GM23338 (cell line): Measurements from ENCODE around the gene CMIP. TPM values are rescaled to one million over a fixed set of nuclear protein-coding genes. Genes with fewer than 3 reads are reported as not detected.

Source experiments
- ATAC-seq: fragments of 200-7000 bp; cut with Tn5 transposase; 3 replicates; pipeline ENCODE4 v1.9.1; 2020
- DNase-seq: peaks from one replicate; pipeline ENCODE4 v3.0.0-alpha.2; 2015; ENCODE audit warnings: low spot score
- H2AFZ ChIP-seq: fragments of 200-600 bp; sonication (generic); 2 replicates; pipeline ENCODE4 v1.8.0; 2016; ENCODE audit warnings: antibody characterized with exemption, mild to moderate bottlenecking, moderate library complexity
- H3F3A ChIP-seq: fragments of 200-600 bp; sonication (generic); replicated peaks from 2 replicates; pipeline ENCODE4 v1.8.0; 2017; ENCODE audit warnings: antibody characterized with exemption, mixed run types, low read depth
- H3K27ac ChIP-seq: fragments of 200-600 bp; sonication (generic); 2 replicates; pipeline ENCODE4 v1.6.1; 2016; ENCODE audit warnings: low read depth
- H3K27me3 ChIP-seq: fragments of 200-600 bp; sonication (generic); 2 replicates; pipeline ENCODE4 v1.8.0; 2016; ENCODE audit warnings: mild to moderate bottlenecking, mixed run types, moderate library complexity; ENCODE audit not compliant: insufficient read depth
- H3K36me3 ChIP-seq: fragments of 200-600 bp; sonication (generic); 2 replicates; pipeline ENCODE4 v1.8.0; 2016; ENCODE audit warnings: mild to moderate bottlenecking; ENCODE audit not compliant: insufficient read depth
- H3K4me1 ChIP-seq: fragments of 200-600 bp; sonication (generic); 2 replicates; pipeline ENCODE4 v1.8.0; 2016; ENCODE audit warnings: mild to moderate bottlenecking, moderate library complexity; ENCODE audit not compliant: insufficient read depth
- H3K4me2 ChIP-seq: fragments of 200-600 bp; sonication (generic); 2 replicates; pipeline ENCODE4 v1.7.1; 2017; ENCODE audit warnings: mixed run types
- H3K4me3 ChIP-seq: fragments of 200-600 bp; sonication (generic); 2 replicates; pipeline ENCODE4 v1.6.1; 2016; ENCODE audit warnings: mixed run types
- H3K79me2 ChIP-seq: fragments of 200-600 bp; sonication (generic); replicated peaks from 2 replicates; pipeline ENCODE4 v1.8.0; 2017; ENCODE audit warnings: mild to moderate bottlenecking; ENCODE audit not compliant: insufficient read depth
- H3K9me2 ChIP-seq: fragments of 200-600 bp; sonication (generic); 2 replicates; pipeline ENCODE4 v1.8.0; 2017; ENCODE audit not compliant: insufficient read depth
- H4K20me1 ChIP-seq: fragments of 200-600 bp; sonication (generic); replicated peaks from 2 replicates; pipeline ENCODE4 v1.8.0; 2017; ENCODE audit warnings: mild to moderate bottlenecking; ENCODE audit not compliant: insufficient read depth
- H3K27ac Mint-ChIP-seq: 2 replicates; pipeline ENCODE4 v1.8.0; 2020; ENCODE audit warnings: inconsistent platforms, mild to moderate bottlenecking, moderate library complexity, mixed read lengths
- H3K27me3 Mint-ChIP-seq: 3 replicates; pipeline ENCODE4 v1.8.0; 2022; ENCODE audit warnings: low read depth, mild to moderate bottlenecking, moderate library complexity, mixed read lengths, inconsistent platforms; ENCODE audit not compliant: insufficient read depth, poor library complexity
- H3K36me3 Mint-ChIP-seq: 3 replicates; pipeline ENCODE4 v1.8.0; 2021; ENCODE audit warnings: low read depth, mild to moderate bottlenecking, inconsistent platforms, moderate library complexity, mixed read lengths
- H3K4me1 Mint-ChIP-seq: 3 replicates; pipeline ENCODE4 v1.8.0; 2020; ENCODE audit warnings: mild to moderate bottlenecking, inconsistent platforms, mixed read lengths
- H3K4me3 Mint-ChIP-seq: 3 replicates; pipeline ENCODE4 v1.8.0; 2021; ENCODE audit warnings: moderate library complexity, mild to moderate bottlenecking, inconsistent platforms, mixed read lengths
- H3K9me3 Mint-ChIP-seq: 3 replicates; pipeline ENCODE4 v1.8.0; 2020; ENCODE audit warnings: moderate library complexity, mild to moderate bottlenecking, inconsistent platforms, mixed read lengths
- CREB1 ChIP-seq: fragments of 250-450 bp; sonication (Bioruptor Pico); IDR thresholded peaks from 2 replicates; pipeline ENCODE4 v1.5.0; 2020; ENCODE audit warnings: low read depth, mild to moderate bottlenecking, moderate library complexity
- CTCF ChIP-seq, 2 experiments: fragments of 200-600 bp in 1 of 2; sonication (generic) in 1 of 2; conservative IDR thresholded peaks; 2 replicates each; pipeline versions ENCODE4 v1.5.1 to v1.6.1; 2016 to 2017; ENCODE audit warnings: antibody characterized with exemption in 2 of 2, low read depth in 2 of 2, mild to moderate bottlenecking in 2 of 2, moderate library complexity in 1 of 2
- ETS1 ChIP-seq: IDR thresholded peaks from 2 replicates; pipeline ENCODE4 v1.6.1; 2016; ENCODE audit warnings: antibody characterized with exemption
- EZH2phosphoT487 ChIP-seq: fragments of 200-600 bp; sonication (generic); IDR thresholded peaks from one replicate; pipeline ENCODE4 v1.8.1; 2018; ENCODE audit warnings: antibody characterized with exemption; ENCODE audit not compliant: unreplicated experiment
- JUNB ChIP-seq: IDR thresholded peaks from one replicate; pipeline ENCODE4 v1.6.1; 2016; ENCODE audit warnings: antibody characterized with exemption; ENCODE audit not compliant: unreplicated experiment
- NANOG ChIP-seq: IDR thresholded peaks from 2 replicates; pipeline ENCODE4 v1.6.1; 2016; ENCODE audit warnings: antibody characterized with exemption, borderline replicate concordance
- STAT1 ChIP-seq: IDR thresholded peaks from one replicate; pipeline ENCODE4 v1.6.1; 2016; ENCODE audit warnings: antibody characterized with exemption; ENCODE audit not compliant: unreplicated experiment
- ZNF114 ChIP-seq: fragments of 250-450 bp; sonication (Bioruptor Pico); IDR thresholded peaks from 2 replicates; pipeline ENCODE4 v1.5.0; 2020; ENCODE audit warnings: mild to moderate bottlenecking, moderate library complexity
- ZNF331 ChIP-seq: fragments of 250-450 bp; sonication (Bioruptor Pico); IDR thresholded peaks from 2 replicates; pipeline ENCODE4 v1.5.0; 2020; ENCODE audit warnings: low read depth, mild to moderate bottlenecking, moderate library complexity
- polyA plus RNA-seq: library from polyadenylated mRNA; unstranded; fragments of >200 nt; fragmentation: Nextera tagmentation; extraction: Ambion mirVana; gene quantifications from 2 replicates; pipeline ENCODE4 v1.2.1, GENCODE V29; 2016
- total RNA-seq: library from RNA; depleted of rRNA; stranded (reverse); fragments of >200 nt; shearing (Covaris generic); gene quantifications from 2 replicates; pipeline ENCODE4 v1.2.3, GENCODE V29; 2014
- TF ChIP-seq, protein P1 (sequence below): fragments of 250-450 bp; sonication (Bioruptor Pico); IDR thresholded peaks from 2 replicates; pipeline ENCODE4 v1.5.0; 2020; ENCODE audit warnings: mild to moderate bottlenecking, moderate library complexity
- TF ChIP-seq, protein P2 (sequence below): IDR thresholded peaks from one replicate; pipeline ENCODE4 v1.6.1; 2018; ENCODE audit warnings: antibody characterized with exemption; ENCODE audit not compliant: unreplicated experiment

The CMIP gene
- total and polyA plus RNA-seq, 2 experiments from 2014 or later: 9.5 to 62.3 TPM

DNA sequence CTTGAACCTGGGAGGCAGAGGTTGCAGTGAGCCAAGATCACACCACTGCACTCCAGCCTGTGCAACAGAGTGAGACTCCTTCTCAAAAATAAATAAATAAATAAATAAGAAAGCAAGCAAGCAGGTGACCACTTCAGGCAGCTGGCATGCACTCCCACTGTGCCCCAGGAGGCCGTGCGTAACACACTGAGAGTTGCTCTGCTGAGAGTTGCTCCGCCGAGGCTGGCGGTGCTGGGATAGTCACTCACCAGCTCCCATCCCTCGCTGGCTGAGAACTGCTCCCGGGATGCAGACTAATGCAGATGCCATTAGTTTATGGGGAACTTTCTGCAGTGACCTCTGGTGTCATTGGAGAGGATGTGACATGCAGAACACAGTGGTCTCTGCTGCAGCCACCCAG, 228.8 kb downstream of the CMIP start (continued):
- TF ChIP-seq ZNF114 (CRISPR knock-in tag) (no peak), CTCF (conservative IDR thresholded peaks at IDR 0.05; ENCODE audit: low read depth in 2 of 2) (0 out of 4 replicates have a peak, but pooled peaks of 1 of the 2 experiments have one; percentile 5), ETS1 (no peak), ZNF331 (CRISPR knock-in tag) (no peak)

- no peak overlapping the region for H3K27ac ChIP-seq
- DNase-seq (no peak), ATAC-seq (peak; percentile 67)
- no peak overlapping the region for H3K4me3 ChIP-seq
- H3K4me1 Mint-ChIP-seq: peaks cover 5% of the 10 kb centered on the region
- H3K9me3 Mint-ChIP-seq: no peaks in the 10 kb centered on the region
- no peaks in the 10 kb centered on the region for H3K9me2 ChIP-seq
- peaks cover 31% of the 10 kb centered on the region for H3K36me3 Mint-ChIP-seq
- H3K27ac Mint-ChIP-seq: no peak overlapping the region
- no peaks in the 10 kb centered on the region for H3K27me3 ChIP-seq
- no peaks in the 10 kb centered on the region for H3F3A ChIP-seq
- no peaks in the 10 kb centered on the region; the same call in none of the 2 replicates for H4K20me1 ChIP-seq
- H3K4me3 Mint-ChIP-seq: no peak overlapping the region
- no peak overlapping the region for H2AFZ ChIP-seq
- H3K36me3 ChIP-seq: no peaks in the 10 kb centered on the region; the same call in none of the 2 replicates
- peaks cover 13% of the 10 kb centered on the region for H3K27me3 Mint-ChIP-seq
- H3K79me2 ChIP-seq: no peaks in the 10 kb centered on the region
- no peak overlapping the region for H3K4me2 ChIP-seq
- no peaks in the 10 kb centered on the region for H3K4me1 ChIP-seq
- TF ChIP-seq, protein P1, sequence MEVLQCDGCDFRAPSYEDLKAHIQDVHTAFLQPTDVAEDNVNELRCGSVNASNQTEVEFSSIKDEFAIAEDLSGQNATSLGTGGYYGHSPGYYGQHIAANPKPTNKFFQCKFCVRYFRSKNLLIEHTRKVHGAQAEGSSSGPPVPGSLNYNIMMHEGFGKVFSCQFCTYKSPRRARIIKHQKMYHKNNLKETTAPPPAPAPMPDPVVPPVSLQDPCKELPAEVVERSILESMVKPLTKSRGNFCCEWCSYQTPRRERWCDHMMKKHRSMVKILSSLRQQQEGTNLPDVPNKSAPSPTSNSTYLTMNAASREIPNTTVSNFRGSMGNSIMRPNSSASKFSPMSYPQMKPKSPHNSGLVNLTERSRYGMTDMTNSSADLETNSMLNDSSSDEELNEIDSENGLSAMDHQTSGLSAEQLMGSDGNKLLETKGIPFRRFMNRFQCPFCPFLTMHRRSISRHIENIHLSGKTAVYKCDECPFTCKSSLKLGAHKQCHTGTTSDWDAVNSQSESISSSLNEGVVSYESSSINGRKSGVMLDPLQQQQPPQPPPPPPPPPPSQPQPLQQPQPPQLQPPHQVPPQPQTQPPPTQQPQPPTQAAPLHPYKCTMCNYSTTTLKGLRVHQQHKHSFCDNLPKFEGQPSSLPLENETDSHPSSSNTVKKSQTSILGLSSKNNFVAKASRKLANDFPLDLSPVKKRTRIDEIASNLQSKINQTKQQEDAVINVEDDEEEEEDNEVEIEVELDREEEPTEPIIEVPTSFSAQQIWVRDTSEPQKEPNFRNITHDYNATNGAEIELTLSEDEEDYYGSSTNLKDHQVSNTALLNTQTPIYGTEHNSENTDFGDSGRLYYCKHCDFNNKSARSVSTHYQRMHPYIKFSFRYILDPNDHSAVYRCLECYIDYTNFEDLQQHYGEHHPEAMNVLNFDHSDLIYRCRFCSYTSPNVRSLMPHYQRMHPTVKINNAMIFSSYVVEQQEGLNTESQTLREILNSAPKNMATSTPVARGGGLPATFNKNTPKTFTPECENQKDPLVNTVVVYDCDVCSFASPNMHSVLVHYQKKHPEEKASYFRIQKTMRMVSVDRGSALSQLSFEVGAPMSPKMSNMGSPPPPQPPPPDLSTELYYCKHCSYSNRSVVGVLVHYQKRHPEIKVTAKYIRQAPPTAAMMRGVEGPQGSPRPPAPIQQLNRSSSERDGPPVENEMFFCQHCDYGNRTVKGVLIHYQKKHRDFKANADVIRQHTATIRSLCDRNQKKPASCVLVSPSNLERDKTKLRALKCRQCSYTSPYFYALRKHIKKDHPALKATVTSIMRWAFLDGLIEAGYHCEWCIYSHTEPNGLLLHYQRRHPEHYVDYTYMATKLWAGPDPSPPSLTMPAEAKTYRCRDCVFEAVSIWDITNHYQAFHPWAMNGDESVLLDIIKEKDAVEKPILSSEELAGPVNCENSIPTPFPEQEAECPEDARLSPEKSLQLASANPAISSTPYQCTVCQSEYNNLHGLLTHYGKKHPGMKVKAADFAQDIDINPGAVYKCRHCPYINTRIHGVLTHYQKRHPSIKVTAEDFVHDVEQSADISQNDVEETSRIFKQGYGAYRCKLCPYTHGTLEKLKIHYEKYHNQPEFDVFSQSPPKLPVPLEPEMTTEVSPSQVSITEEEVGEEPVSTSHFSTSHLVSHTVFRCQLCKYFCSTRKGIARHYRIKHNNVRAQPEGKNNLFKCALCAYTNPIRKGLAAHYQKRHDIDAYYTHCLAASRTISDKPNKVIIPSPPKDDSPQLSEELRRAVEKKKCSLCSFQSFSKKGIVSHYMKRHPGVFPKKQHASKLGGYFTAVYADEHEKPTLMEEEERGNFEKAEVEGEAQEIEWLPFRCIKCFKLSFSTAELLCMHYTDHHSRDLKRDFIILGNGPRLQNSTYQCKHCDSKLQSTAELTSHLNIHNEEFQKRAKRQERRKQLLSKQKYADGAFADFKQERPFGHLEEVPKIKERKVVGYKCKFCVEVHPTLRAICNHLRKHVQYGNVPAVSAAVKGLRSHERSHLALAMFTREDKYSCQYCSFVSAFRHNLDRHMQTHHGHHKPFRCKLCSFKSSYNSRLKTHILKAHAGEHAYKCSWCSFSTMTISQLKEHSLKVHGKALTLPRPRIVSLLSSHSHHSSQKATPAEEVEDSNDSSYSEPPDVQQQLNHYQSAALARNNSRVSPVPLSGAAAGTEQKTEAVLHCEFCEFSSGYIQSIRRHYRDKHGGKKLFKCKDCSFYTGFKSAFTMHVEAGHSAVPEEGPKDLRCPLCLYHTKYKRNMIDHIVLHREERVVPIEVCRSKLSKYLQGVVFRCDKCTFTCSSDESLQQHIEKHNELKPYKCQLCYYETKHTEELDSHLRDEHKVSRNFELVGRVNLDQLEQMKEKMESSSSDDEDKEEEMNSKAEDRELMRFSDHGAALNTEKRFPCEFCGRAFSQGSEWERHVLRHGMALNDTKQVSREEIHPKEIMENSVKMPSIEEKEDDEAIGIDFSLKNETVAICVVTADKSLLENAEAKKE (CRISPR knock-in tag): no peak
- TF ChIP-seq ETS1 (no peak), STAT1 (no peak), ZNF331 (CRISPR knock-in tag) (no peak), EZH2phosphoT487 (no peak), NANOG (no peak), JUNB (no peak), ZNF114 (CRISPR knock-in tag) (no peak), CREB1 (no peak)
- TF ChIP-seq, protein P2, sequence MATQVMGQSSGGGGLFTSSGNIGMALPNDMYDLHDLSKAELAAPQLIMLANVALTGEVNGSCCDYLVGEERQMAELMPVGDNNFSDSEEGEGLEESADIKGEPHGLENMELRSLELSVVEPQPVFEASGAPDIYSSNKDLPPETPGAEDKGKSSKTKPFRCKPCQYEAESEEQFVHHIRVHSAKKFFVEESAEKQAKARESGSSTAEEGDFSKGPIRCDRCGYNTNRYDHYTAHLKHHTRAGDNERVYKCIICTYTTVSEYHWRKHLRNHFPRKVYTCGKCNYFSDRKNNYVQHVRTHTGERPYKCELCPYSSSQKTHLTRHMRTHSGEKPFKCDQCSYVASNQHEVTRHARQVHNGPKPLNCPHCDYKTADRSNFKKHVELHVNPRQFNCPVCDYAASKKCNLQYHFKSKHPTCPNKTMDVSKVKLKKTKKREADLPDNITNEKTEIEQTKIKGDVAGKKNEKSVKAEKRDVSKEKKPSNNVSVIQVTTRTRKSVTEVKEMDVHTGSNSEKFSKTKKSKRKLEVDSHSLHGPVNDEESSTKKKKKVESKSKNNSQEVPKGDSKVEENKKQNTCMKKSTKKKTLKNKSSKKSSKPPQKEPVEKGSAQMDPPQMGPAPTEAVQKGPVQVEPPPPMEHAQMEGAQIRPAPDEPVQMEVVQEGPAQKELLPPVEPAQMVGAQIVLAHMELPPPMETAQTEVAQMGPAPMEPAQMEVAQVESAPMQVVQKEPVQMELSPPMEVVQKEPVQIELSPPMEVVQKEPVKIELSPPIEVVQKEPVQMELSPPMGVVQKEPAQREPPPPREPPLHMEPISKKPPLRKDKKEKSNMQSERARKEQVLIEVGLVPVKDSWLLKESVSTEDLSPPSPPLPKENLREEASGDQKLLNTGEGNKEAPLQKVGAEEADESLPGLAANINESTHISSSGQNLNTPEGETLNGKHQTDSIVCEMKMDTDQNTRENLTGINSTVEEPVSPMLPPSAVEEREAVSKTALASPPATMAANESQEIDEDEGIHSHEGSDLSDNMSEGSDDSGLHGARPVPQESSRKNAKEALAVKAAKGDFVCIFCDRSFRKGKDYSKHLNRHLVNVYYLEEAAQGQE: no peak
These were observed 231.1 kb downstream of the CMIP start for GRCh38 chr16:81675662-81676061.
